IPS DF 6.9 (cell line): Measurements from ENCODE around the gene ANKFY1.

Experiments
- DNase-seq: peaks from one replicate; pipeline ENCODE4 v3.0.0-alpha.2; 2013; ENCODE audit warnings: low read depth, low spot score
- H3K27ac ChIP-seq: one replicate; pipeline ENCODE4 v1.5.1; 2013; ENCODE audit warnings: low read length, control low read depth
- H3K27me3 ChIP-seq: 2 replicates; pipeline ENCODE4 v1.6.1; 2013; ENCODE audit warnings: mild to moderate bottlenecking, low read length; ENCODE audit not compliant: control insufficient read depth, insufficient read depth
- H3K36me3 ChIP-seq: 2 replicates; pipeline ENCODE4 v1.6.1; 2013; ENCODE audit warnings: low read length; ENCODE audit not compliant: control insufficient read depth, insufficient read depth
- H3K4me1 ChIP-seq: 2 replicates; pipeline ENCODE4 v1.6.1; 2013; ENCODE audit warnings: low read length; ENCODE audit not compliant: control insufficient read depth, insufficient read depth
- H3K4me3 ChIP-seq: 2 replicates; pipeline ENCODE4 v1.5.1; 2013; ENCODE audit warnings: mild to moderate bottlenecking, low read length
- H3K9me3 ChIP-seq: 2 replicates; pipeline ENCODE4 v1.6.1; 2013; ENCODE audit warnings: low read length, inconsistent platforms; ENCODE audit not compliant: control insufficient read depth, insufficient read depth
- WGBS: extraction: QIAGEN DNeasy Blood & Tissue Kit; methylation state at CpG from one replicate; pipeline ENCODE4 v1.1.7; 2013; ENCODE audit warnings: mixed read lengths, missing lambda C conversion rate; ENCODE audit not compliant: insufficient read length, insufficient coverage; 5-methylcytosine and 5-hydroxymethylcytosine counted together

ANKFY1 gene

GRCh38 chr17:4295686-4296085 lies 31.9 kb upstream of the ANKFY1 start:
- Histone ChIP-seq H3K4me1 (no peaks in the 10 kb centered on the region), H3K27ac (no peak overlapping the region), H3K27me3 (no peaks in the 10 kb centered on the region), H3K9me3 (no peaks in the 10 kb centered on the region), H3K36me3 (no peaks in the 10 kb centered on the region), H3K4me3 (no peak overlapping the region)
- DNase-seq = no peak
- 100% methylated on average over 1 of the region's 4 CpGs for WGBS

GRCh38 chr17:4293572-4293971 lies 29.8 kb upstream of the ANKFY1 start:
- Histone ChIP-seq H3K36me3 (no peaks in the 10 kb centered on the region), H3K27ac (no peak overlapping the region)

GRCh38 chr17:4287710-4288109 lies 23.9 kb upstream of the ANKFY1 start:
- DNase-seq = no peak
- Histone ChIP-seq H3K36me3 (no peaks in the 10 kb centered on the region), H3K9me3 (no peaks in the 10 kb centered on the region), H3K27ac (no peak overlapping the region), H3K4me3 (no peak overlapping the region), H3K27me3 (no peaks in the 10 kb centered on the region), H3K4me1 (no peaks in the 10 kb centered on the region)
- no CpG with 5 or more reads among the region's 3 CpGs for WGBS

More at GRCh38 chr17:4293572-4293971, 29.8 kb upstream of the ANKFY1 start:
- no CpG with 5 or more reads among the region's 1 CpG for WGBS
- DNase-seq = no peak
- Histone ChIP-seq H3K4me3 (no peak overlapping the region), H3K27me3 (no peaks in the 10 kb centered on the region), H3K4me1 (no peaks in the 10 kb centered on the region), H3K9me3 (no peaks in the 10 kb centered on the region)

GRCh38 chr17:4276514-4276913 lies 12.7 kb upstream of the ANKFY1 start:
- no peak overlapping the region for H3K4me3 ChIP-seq
- no peak overlapping the region for H3K27ac ChIP-seq
- no peaks in the 10 kb centered on the region for H3K9me3 ChIP-seq
- WGBS = no CpG with 5 or more reads among the region's 5 CpGs
- H3K36me3 ChIP-seq = 0 out of 2 replicates have a peak, but pooled peaks cover 4% of the 10 kb centered on the region
- no peaks in the 10 kb centered on the region; the same call in 1 of the 2 replicates for H3K27me3 ChIP-seq
- H3K4me1 ChIP-seq = no peaks in the 10 kb centered on the region
- no peak for DNase-seq

- Histone ChIP-seq H3K4me3 (no peak overlapping the region), H3K27me3 (no peaks in the 10 kb centered on the region; the same call in 1 of the 2 replicates), H3K9me3 (no peaks in the 10 kb centered on the region), H3K36me3 (peaks cover 4% of the 10 kb centered on the region; the same call in 1 of the 2 replicates), H3K27ac (no peak overlapping the region), H3K4me1 (no peaks in the 10 kb centered on the region)
- no CpG with 5 or more reads among the region's 4 CpGs for WGBS
- no peak for DNase-seq
Measured at GRCh38 chr17:4272972-4273368, 9.2 kb upstream of the ANKFY1 start.

- H3K9me3 ChIP-seq = no peaks in the 10 kb centered on the region
- no peak overlapping the region for H3K27ac ChIP-seq
- no peaks in the 10 kb centered on the region for H3K4me1 ChIP-seq
- H3K27me3 ChIP-seq = no peaks in the 10 kb centered on the region; the same call in 1 of the 2 replicates
- peaks cover 4% of the 10 kb centered on the region; the same call in 1 of the 2 replicates for H3K36me3 ChIP-seq
- no peak overlapping the region for H3K4me3 ChIP-seq
- WGBS = no CpG with 5 or more reads among the region's 6 CpGs
- DNase-seq = no peak
Measured at GRCh38 chr17:4272213-4272971, 8.6 kb upstream of the ANKFY1 start.

- no CpG with 5 or more reads among the region's 3 CpGs for WGBS
- Histone ChIP-seq H3K27me3 (no peaks in the 10 kb centered on the region; the same call in 1 of the 2 replicates), H3K4me1 (no peaks in the 10 kb centered on the region), H3K36me3 (peaks cover 4% of the 10 kb centered on the region; the same call in 1 of the 2 replicates), H3K4me3 (no peak overlapping the region), H3K9me3 (no peaks in the 10 kb centered on the region), H3K27ac (no peak overlapping the region)
- no peak for DNase-seq
Measured at GRCh38 chr17:4270736-4271135, 7.0 kb upstream of the ANKFY1 start.

- Histone ChIP-seq H3K27me3 (no peaks in the 10 kb centered on the region; the same call in 1 of the 2 replicates), H3K4me1 (no peaks in the 10 kb centered on the region), H3K27ac (no peak overlapping the region), H3K36me3 (peaks cover 4% of the 10 kb centered on the region; the same call in 1 of the 2 replicates), H3K9me3 (no peaks in the 10 kb centered on the region), H3K4me3 (no peak overlapping the region)
- no CpG with 5 or more reads among the region's 4 CpGs for WGBS
- no peak for DNase-seq
Measured at GRCh38 chr17:4269915-4270314, 6.1 kb upstream of the ANKFY1 start.

- H3K4me3 ChIP-seq = no peak overlapping the region
- no peaks in the 10 kb centered on the region for H3K4me1 ChIP-seq
- H3K27me3 ChIP-seq = no peaks in the 10 kb centered on the region
- H3K9me3 ChIP-seq = no peaks in the 10 kb centered on the region
- peaks cover 2% of the 10 kb centered on the region; the same call in 1 of the 2 replicates for H3K36me3 ChIP-seq
- no peak overlapping the region for H3K27ac ChIP-seq
- WGBS = no CpG with 5 or more reads among the region's 8 CpGs
- no peak for DNase-seq
Measured at GRCh38 chr17:4267402-4267801, 3.6 kb upstream of the ANKFY1 start.

- Histone ChIP-seq H3K4me3 (no peak overlapping the region), H3K9me3 (no peaks in the 10 kb centered on the region), H3K4me1 (no peaks in the 10 kb centered on the region), H3K27ac (no peak overlapping the region), H3K27me3 (no peaks in the 10 kb centered on the region), H3K36me3 (no peaks in the 10 kb centered on the region; the same call in 1 of the 2 replicates)
- WGBS = no CpG with 5 or more reads among the region's 7 CpGs
- no peak for DNase-seq
Measured at GRCh38 chr17:4266550-4266949, 2.8 kb upstream of the ANKFY1 start.
